Measurements from ENCODE around the gene NHS.

DNA sequence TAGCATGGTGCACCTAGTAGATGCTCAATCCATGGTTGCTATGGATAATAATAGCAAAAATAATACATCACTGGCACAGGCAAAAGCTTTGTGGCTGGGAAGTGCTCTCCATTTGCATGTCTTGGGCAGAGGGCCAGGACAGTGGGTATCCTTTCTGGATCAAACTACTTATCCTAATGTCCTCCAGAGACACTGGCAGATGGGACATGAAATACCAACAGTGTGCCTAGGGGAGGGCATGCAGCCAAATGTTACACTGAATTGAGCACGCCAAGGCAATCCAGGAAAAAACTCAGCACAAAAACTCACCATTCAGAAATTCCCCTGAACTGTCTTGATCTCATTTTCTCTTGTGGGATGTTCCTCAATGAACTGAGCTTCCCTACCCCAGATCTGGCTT lies 263.7 kb downstream of the NHS start:
- TF ChIP-seq, protein P1, sequence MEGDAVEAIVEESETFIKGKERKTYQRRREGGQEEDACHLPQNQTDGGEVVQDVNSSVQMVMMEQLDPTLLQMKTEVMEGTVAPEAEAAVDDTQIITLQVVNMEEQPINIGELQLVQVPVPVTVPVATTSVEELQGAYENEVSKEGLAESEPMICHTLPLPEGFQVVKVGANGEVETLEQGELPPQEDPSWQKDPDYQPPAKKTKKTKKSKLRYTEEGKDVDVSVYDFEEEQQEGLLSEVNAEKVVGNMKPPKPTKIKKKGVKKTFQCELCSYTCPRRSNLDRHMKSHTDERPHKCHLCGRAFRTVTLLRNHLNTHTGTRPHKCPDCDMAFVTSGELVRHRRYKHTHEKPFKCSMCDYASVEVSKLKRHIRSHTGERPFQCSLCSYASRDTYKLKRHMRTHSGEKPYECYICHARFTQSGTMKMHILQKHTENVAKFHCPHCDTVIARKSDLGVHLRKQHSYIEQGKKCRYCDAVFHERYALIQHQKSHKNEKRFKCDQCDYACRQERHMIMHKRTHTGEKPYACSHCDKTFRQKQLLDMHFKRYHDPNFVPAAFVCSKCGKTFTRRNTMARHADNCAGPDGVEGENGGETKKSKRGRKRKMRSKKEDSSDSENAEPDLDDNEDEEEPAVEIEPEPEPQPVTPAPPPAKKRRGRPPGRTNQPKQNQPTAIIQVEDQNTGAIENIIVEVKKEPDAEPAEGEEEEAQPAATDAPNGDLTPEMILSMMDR (IDR thresholded peaks at IDR 0.05), result no peak
- TF ChIP-seq POLR2A (IDR thresholded peaks at IDR 0.05), result no peak

Data from body of pancreas (tissue), 4 donors.